H9 (cell line): ENCODE measurements around the gene RAB3A. TPM values are rescaled to one million over a fixed set of nuclear protein-coding genes. Genes with fewer than 3 reads are reported as not detected.

Source experiments
- DNase-seq: peaks from one replicate; pipeline ENCODE4 v3.0.0-alpha.2; 2017
- H2AFZ ChIP-seq: one replicate; pipeline ENCODE4 v1.6.1; 2013; ENCODE audit warnings: mild to moderate bottlenecking, low read length, control low read depth, moderate library complexity
- H2AK5ac ChIP-seq: 2 replicates; pipeline ENCODE4 v1.6.1; 2013; ENCODE audit warnings: low read length, control low read depth, mixed read lengths; ENCODE audit not compliant: insufficient read length
- H2BK120ac ChIP-seq: one replicate; pipeline ENCODE4 v1.6.1; 2013; ENCODE audit warnings: low read depth, mild to moderate bottlenecking, low read length, control low read depth, inconsistent platforms; ENCODE audit not compliant: poor library complexity, severe bottlenecking
- H2BK12ac ChIP-seq: 2 replicates; pipeline ENCODE4 v1.6.1; 2013; ENCODE audit warnings: low read length, control low read depth, mixed read lengths, low read depth; ENCODE audit not compliant: insufficient read length
- H2BK15ac ChIP-seq: 2 replicates; pipeline ENCODE4 v1.6.1; 2013; ENCODE audit warnings: low read depth, low read length, control low read depth
- H2BK20ac ChIP-seq: one replicate; pipeline ENCODE4 v1.6.1; 2013; ENCODE audit warnings: low read depth, mild to moderate bottlenecking, low read length, control low read depth, inconsistent platforms; ENCODE audit not compliant: poor library complexity, severe bottlenecking
- H2BK5ac ChIP-seq: 2 replicates; pipeline ENCODE4 v1.6.1; 2013; ENCODE audit warnings: low read length, control low read depth, mixed read lengths; ENCODE audit not compliant: insufficient read length
- H3K14ac ChIP-seq: 2 replicates; pipeline ENCODE4 v1.6.1; 2013; ENCODE audit warnings: low read length, control low read depth; ENCODE audit not compliant: insufficient read depth
- H3K18ac ChIP-seq: 2 replicates; pipeline ENCODE4 v1.6.1; 2013; ENCODE audit warnings: low read depth, mild to moderate bottlenecking, mixed read lengths, low read length, control low read depth; ENCODE audit not compliant: insufficient read length
- H3K23ac ChIP-seq: 2 replicates; pipeline ENCODE4 v1.6.1; 2013; ENCODE audit warnings: low read length, control low read depth, mixed read lengths, low read depth; ENCODE audit not compliant: insufficient read length
- H3K23me2 ChIP-seq: 2 replicates; pipeline ENCODE4 v1.6.1; 2013; ENCODE audit warnings: low read depth, mild to moderate bottlenecking, mixed read lengths, low read length, control low read depth; ENCODE audit not compliant: insufficient read length, poor library complexity, severe bottlenecking
- H3K27ac ChIP-seq: 2 replicates; pipeline ENCODE4 v1.5.1; 2013; ENCODE audit warnings: low read length, control low read depth, mixed read lengths, low read depth; ENCODE audit not compliant: insufficient read length
- H3K27me3 ChIP-seq: 2 replicates; pipeline ENCODE4 v1.6.1; 2013; ENCODE audit warnings: low read length, control low read depth, inconsistent platforms; ENCODE audit not compliant: insufficient read depth
- H3K4ac ChIP-seq: 2 replicates; pipeline ENCODE4 v1.6.1; 2013; ENCODE audit warnings: low read depth, mild to moderate bottlenecking, control low read depth, inconsistent platforms, low read length, moderate library complexity
- H3K4me1 ChIP-seq: 2 replicates; pipeline ENCODE4 v1.6.1; 2013; ENCODE audit warnings: low read length, control low read depth, inconsistent platforms; ENCODE audit not compliant: insufficient read depth
- H3K4me2 ChIP-seq: 2 replicates; pipeline ENCODE4 v1.6.1; 2013; ENCODE audit warnings: low read length, control low read depth, mixed read lengths; ENCODE audit not compliant: insufficient read length, insufficient read depth
- H3K56ac ChIP-seq: 2 replicates; pipeline ENCODE4 v1.6.1; 2013; ENCODE audit warnings: low read depth, mild to moderate bottlenecking, mixed read lengths, low read length, control low read depth; ENCODE audit not compliant: insufficient read length
- H3K79me1 ChIP-seq: 2 replicates; pipeline ENCODE4 v1.6.1; 2013; ENCODE audit warnings: low read depth, mild to moderate bottlenecking, moderate library complexity, low read length, control low read depth, inconsistent platforms; ENCODE audit not compliant: insufficient read depth, poor library complexity, severe bottlenecking
- H3K79me2 ChIP-seq: 2 replicates; pipeline ENCODE4 v1.6.1; 2013; ENCODE audit warnings: low read length, control low read depth, inconsistent platforms; ENCODE audit not compliant: insufficient read depth
- H3K9ac ChIP-seq: 2 replicates; pipeline ENCODE4 v1.6.1; 2013; ENCODE audit warnings: low read length, control low read depth, mixed read lengths; ENCODE audit not compliant: insufficient read length; ENCODE audit errors: extremely low read depth
- H3K9me3 ChIP-seq: one replicate; pipeline ENCODE4 v1.6.1; 2013; ENCODE audit warnings: low read depth, low read length, inconsistent platforms; ENCODE audit not compliant: control insufficient read depth
- H3T11ph ChIP-seq: one replicate; pipeline ENCODE4 v1.6.1; 2013; ENCODE audit warnings: mild to moderate bottlenecking, low read length, control low read depth, inconsistent platforms
- H4K20me1 ChIP-seq: one replicate; pipeline ENCODE4 v1.6.1; 2013; ENCODE audit not compliant: control insufficient read depth, insufficient read length, insufficient read depth
- H4K5ac ChIP-seq: 2 replicates; pipeline ENCODE4 v1.6.1; 2013; ENCODE audit warnings: low read depth, mild to moderate bottlenecking, mixed read lengths, low read length, control low read depth; ENCODE audit not compliant: insufficient read length
- H4K8ac ChIP-seq: replicated peaks from 2 replicates; pipeline ENCODE4 v1.6.1; 2013; ENCODE audit warnings: low read length, control low read depth, mixed read lengths, low read depth; ENCODE audit not compliant: insufficient read length
- H4K91ac ChIP-seq: 2 replicates; pipeline ENCODE4 v1.6.1; 2013; ENCODE audit warnings: low read depth, mild to moderate bottlenecking, moderate library complexity, mixed read lengths, low read length, control low read depth; ENCODE audit not compliant: insufficient read length
- H3K27ac Mint-ChIP-seq, 3 experiments: 2 replicates in 2 of 3; 3 replicates in 1 of 3; pipeline ENCODE4 v1.8.0; 2020 to 2021; ENCODE audit warnings: mixed read lengths in 3 of 3, mild to moderate bottlenecking in 1 of 3, moderate library complexity in 1 of 3
- H3K27me3 Mint-ChIP-seq: 2 replicates; pipeline ENCODE4 v1.8.0; 2021; ENCODE audit warnings: low read depth, mild to moderate bottlenecking, moderate library complexity, mixed read lengths
- H3K36me3 Mint-ChIP-seq, 3 experiments: 2 replicates in 2 of 3; 3 replicates in 1 of 3; pipeline ENCODE4 v1.8.0; 2020 to 2021; ENCODE audit warnings: low read depth in 3 of 3, mixed read lengths in 3 of 3; ENCODE audit not compliant: insufficient read depth in 1 of 3
- H3K4me1 Mint-ChIP-seq, 2 experiments: 2 replicates each; pipeline ENCODE4 v1.8.0; 2020; ENCODE audit warnings: mixed read lengths in 2 of 2
- H3K4me3 Mint-ChIP-seq, 2 experiments: 2 replicates in 1 of 2; 3 replicates in 1 of 2; pipeline ENCODE4 v1.8.0; 2020 to 2021; ENCODE audit warnings: mild to moderate bottlenecking in 2 of 2, mixed read lengths in 2 of 2, moderate library complexity in 1 of 2
- H3K9me3 Mint-ChIP-seq, 2 experiments: 2 replicates in 1 of 2; 3 replicates in 1 of 2; pipeline ENCODE4 v1.8.0; 2020; ENCODE audit warnings: mild to moderate bottlenecking in 2 of 2, mixed read lengths in 2 of 2, moderate library complexity in 1 of 2
- WGBS: extraction: QIAGEN DNeasy Blood & Tissue Kit; methylation state at CpG from one replicate; pipeline ENCODE4 v1.1.7; 2013; ENCODE audit warnings: missing lambda C conversion rate, low lambda C conversion rate, mixed read lengths; ENCODE audit not compliant: insufficient read length; ENCODE audit errors: extremely low coverage; 5-methylcytosine and 5-hydroxymethylcytosine counted together
- total RNA-seq: library from RNA; stranded (reverse); gene quantifications from 2 replicates; pipeline ENCODE4 v1.2.1, GENCODE V29; 2021
- TF ChIP-seq, protein P1 (sequence below): fragments of 200-600 bp; sonication (generic); conservative IDR thresholded peaks from 3 replicates; pipeline ENCODE4 v1.8.0; 2021; ENCODE audit warnings: antibody characterized with exemption, mild to moderate bottlenecking

The RAB3A gene
- total RNA-seq, 1 experiment from 2014 or later, result 6.8 TPM

DNA sequence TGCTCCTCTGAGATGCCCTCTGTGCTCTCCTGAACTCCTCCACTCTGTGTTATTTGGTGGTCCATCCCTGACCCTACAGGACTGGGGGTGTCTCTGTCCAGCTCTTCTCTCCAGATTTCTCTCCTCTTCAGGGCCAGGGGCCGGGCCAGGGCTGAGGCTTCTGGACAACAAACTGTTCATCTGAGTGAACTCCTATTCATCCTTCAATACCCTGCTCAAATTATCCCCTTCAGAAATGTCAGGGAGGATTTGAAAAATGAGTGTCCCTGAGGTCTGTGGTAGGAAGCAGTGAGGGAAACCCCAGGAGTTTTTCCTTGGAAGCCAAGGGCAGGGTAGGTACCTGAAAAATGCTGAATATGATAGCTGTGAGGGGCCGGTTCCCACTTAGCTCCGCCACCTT, 14.8 kb upstream of the RAB3A start:
- no peak overlapping the region for H3K9ac ChIP-seq
- no peak overlapping the region for H3K18ac ChIP-seq
- H3K27ac Mint-ChIP-seq, result no peak overlapping the region
- H2BK20ac ChIP-seq, result no peak overlapping the region
- no CpG with 5 or more reads among the region's 3 CpGs for WGBS
- no peaks in the 10 kb centered on the region for H3K79me2 ChIP-seq
- no peak overlapping the region for H4K91ac ChIP-seq
- H2AFZ ChIP-seq, result no peak overlapping the region
- H3K27me3 ChIP-seq, result no peaks in the 10 kb centered on the region
- no peaks in the 10 kb centered on the region for H3K9me3 Mint-ChIP-seq
- DNase-seq, result no peak
- no peaks in the 10 kb centered on the region for H4K20me1 ChIP-seq
- H3K56ac ChIP-seq, result no peak overlapping the region
- no peak overlapping the region for H3K4me2 ChIP-seq
- H2BK5ac ChIP-seq, result no peak overlapping the region
- no peak overlapping the region for H3K14ac ChIP-seq
- H3K4ac ChIP-seq, result no peak overlapping the region
- no peak overlapping the region for H4K8ac ChIP-seq
- no peak overlapping the region; a peak in 1 of 5 replicates for H3K4me3 Mint-ChIP-seq
- no peak overlapping the region for H4K5ac ChIP-seq
- H3K23ac ChIP-seq, result no peak overlapping the region
- no peak overlapping the region for H2BK12ac ChIP-seq
- H3K4me1 Mint-ChIP-seq, result peaks cover 16 to 21% of the 10 kb centered on the region in 2 experiments
- no peak overlapping the region for H3T11ph ChIP-seq
- TF ChIP-seq, protein P1, sequence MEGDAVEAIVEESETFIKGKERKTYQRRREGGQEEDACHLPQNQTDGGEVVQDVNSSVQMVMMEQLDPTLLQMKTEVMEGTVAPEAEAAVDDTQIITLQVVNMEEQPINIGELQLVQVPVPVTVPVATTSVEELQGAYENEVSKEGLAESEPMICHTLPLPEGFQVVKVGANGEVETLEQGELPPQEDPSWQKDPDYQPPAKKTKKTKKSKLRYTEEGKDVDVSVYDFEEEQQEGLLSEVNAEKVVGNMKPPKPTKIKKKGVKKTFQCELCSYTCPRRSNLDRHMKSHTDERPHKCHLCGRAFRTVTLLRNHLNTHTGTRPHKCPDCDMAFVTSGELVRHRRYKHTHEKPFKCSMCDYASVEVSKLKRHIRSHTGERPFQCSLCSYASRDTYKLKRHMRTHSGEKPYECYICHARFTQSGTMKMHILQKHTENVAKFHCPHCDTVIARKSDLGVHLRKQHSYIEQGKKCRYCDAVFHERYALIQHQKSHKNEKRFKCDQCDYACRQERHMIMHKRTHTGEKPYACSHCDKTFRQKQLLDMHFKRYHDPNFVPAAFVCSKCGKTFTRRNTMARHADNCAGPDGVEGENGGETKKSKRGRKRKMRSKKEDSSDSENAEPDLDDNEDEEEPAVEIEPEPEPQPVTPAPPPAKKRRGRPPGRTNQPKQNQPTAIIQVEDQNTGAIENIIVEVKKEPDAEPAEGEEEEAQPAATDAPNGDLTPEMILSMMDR, result no peak
- peaks cover 5% of the 10 kb centered on the region for H3K27me3 Mint-ChIP-seq
- H2BK15ac ChIP-seq, result no peak overlapping the region
- H3K36me3 Mint-ChIP-seq, result peaks cover 0 to under 1% (median 0%) of the 10 kb centered on the region in 3 experiments; a peak in 2 of 7 replicates
- H3K4me1 ChIP-seq, result no peaks in the 10 kb centered on the region; the same call in 1 of the 2 replicates
- H3K23me2 ChIP-seq, result no peaks in the 10 kb centered on the region
- no peak overlapping the region for H3K27ac ChIP-seq
- no peak overlapping the region for H2BK120ac ChIP-seq
- H3K9me3 ChIP-seq, result no peaks in the 10 kb centered on the region
- H2AK5ac ChIP-seq, result no peak overlapping the region
- H3K79me1 ChIP-seq, result no peaks in the 10 kb centered on the region
